WERI-Rb-1 (cell line): ENCODE results near the gene HCN4.

ENCODE experiments used
- DNase-seq: peaks from one replicate; pipeline ENCODE4 v3.0.0-alpha.2; 2020
- H3K27ac ChIP-seq: fragments of 250-450 bp; sonication (Bioruptor Pico); 2 replicates; pipeline ENCODE4 v1.5.1; 2020; ENCODE audit warnings: mild to moderate bottlenecking, moderate library complexity
- H3K27me3 ChIP-seq: fragments of 250-450 bp; sonication (Bioruptor Pico); 2 replicates; pipeline ENCODE4 v1.5.1; 2021; ENCODE audit warnings: mild to moderate bottlenecking, low read depth, moderate library complexity; ENCODE audit not compliant: insufficient read depth, severe bottlenecking
- H3K36me3 ChIP-seq: fragments of 250-450 bp; sonication (Bioruptor Pico); 2 replicates; pipeline ENCODE4 v1.5.1; 2020; ENCODE audit warnings: mild to moderate bottlenecking, moderate library complexity
- H3K4me3 ChIP-seq: 2 replicates; pipeline ENCODE4 v1.5.1; 2011; ENCODE audit warnings: low read depth, mild to moderate bottlenecking, control low read depth, low read length
- H3K9me3 ChIP-seq: fragments of 250-450 bp; sonication (Bioruptor Pico); 2 replicates; pipeline ENCODE4 v1.5.1; 2021; ENCODE audit warnings: mild to moderate bottlenecking, moderate library complexity; ENCODE audit not compliant: severe bottlenecking
- CTCF ChIP-seq: IDR thresholded peaks from 2 replicates; pipeline ENCODE4 v1.5.1; 2011; ENCODE audit warnings: low read depth, mild to moderate bottlenecking, control low read depth, inconsistent platforms, low read length

The HCN4 gene

GRCh38 chr15:73386238-73386637 lies 17.5 kb upstream of the HCN4 start:
- H3K27me3 ChIP-seq: no peaks in the 10 kb centered on the region
- H3K4me3 ChIP-seq: no peak overlapping the region
- no peak overlapping the region for H3K27ac ChIP-seq
- no peak for TF ChIP-seq CTCF
- no peaks in the 10 kb centered on the region for H3K36me3 ChIP-seq
- no peak for DNase-seq
- peaks cover 10% of the 10 kb centered on the region for H3K9me3 ChIP-seq

DNA sequence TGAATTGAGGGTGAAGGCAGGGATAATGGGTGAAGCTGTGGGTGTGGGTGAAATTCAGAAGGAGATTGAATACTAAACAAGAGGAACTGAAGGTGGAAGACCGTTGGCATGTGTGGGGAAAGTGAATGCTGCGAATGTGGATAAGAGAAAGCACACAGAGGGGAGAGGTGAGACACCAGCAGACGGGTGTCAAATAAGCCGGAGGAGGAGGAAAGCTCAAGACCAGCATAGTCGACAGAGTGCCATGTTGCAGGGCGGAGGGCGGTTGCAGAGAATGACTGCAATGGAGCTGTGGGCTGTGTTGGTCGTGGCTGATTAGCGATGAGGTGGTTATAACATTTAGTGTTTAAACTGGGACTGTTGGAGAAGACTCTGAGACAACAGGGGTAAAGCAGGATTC lies 16.4 kb upstream of the HCN4 start:
- Histone ChIP-seq H3K9me3 (peaks cover 14% of the 10 kb centered on the region), H3K27ac (no peak overlapping the region)

GRCh38 chr15:73383310-73384189 lies 14.8 kb upstream of the HCN4 start:
- DNase-seq: no peak
- H3K27me3 ChIP-seq: no peaks in the 10 kb centered on the region
- H3K36me3 ChIP-seq: no peaks in the 10 kb centered on the region
- peaks cover 14% of the 10 kb centered on the region for H3K9me3 ChIP-seq
- no peak overlapping the region for H3K4me3 ChIP-seq
- no peak overlapping the region for H3K27ac ChIP-seq
- no peak for TF ChIP-seq CTCF

More for the DNA sequence above, 16.4 kb upstream of the HCN4 start:
- H3K27me3 ChIP-seq: no peaks in the 10 kb centered on the region
- H3K36me3 ChIP-seq: no peaks in the 10 kb centered on the region
- DNase-seq: no peak
- no peak for TF ChIP-seq CTCF
- no peak overlapping the region for H3K4me3 ChIP-seq

- no peak for TF ChIP-seq CTCF
Observed at GRCh38 chr15:73382115-73382514, 13.4 kb upstream of the HCN4 start.

DNA sequence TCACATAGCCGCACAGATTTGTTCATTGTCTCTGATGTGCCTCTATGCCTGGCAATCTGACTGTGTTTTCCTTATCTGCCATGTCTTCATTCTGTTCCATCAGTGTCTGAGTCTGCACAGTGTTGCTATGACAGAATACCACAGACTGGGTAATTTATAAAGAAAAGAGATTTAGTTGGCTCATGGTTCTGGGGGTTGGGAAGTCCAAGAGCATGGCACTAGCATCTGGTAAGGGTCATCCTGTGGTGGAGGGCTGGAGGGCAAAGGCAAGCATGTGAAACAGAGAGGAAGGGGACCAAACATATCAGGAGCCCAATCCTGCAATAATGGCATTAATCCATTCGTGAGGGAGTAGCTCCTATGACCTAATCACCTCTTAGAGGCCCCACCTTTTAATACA lies 11.9 kb upstream of the HCN4 start:
- no peaks in the 10 kb centered on the region for H3K36me3 ChIP-seq
- H3K27ac ChIP-seq: no peak overlapping the region
- peaks cover 14% of the 10 kb centered on the region for H3K9me3 ChIP-seq
- H3K4me3 ChIP-seq: no peak overlapping the region
- no peak for TF ChIP-seq CTCF
- DNase-seq: no peak
- no peaks in the 10 kb centered on the region for H3K27me3 ChIP-seq

More at GRCh38 chr15:73382115-73382514, 13.4 kb upstream of the HCN4 start:
- DNase-seq: no peak
- H3K27me3 ChIP-seq: no peaks in the 10 kb centered on the region
- H3K9me3 ChIP-seq: peaks cover 14% of the 10 kb centered on the region
- no peak overlapping the region for H3K27ac ChIP-seq
- H3K4me3 ChIP-seq: no peak overlapping the region
- H3K36me3 ChIP-seq: no peaks in the 10 kb centered on the region
